IPS DF 6.9 (cell line): Measurements from ENCODE around the gene TRIM38.
"Not testable (repeated sequence)": the region's sequence is repeated elsewhere in the genome, so short reads cannot be mapped to it uniquely, and the experiment has no call there.

Experiments used
- DNase-seq: peaks from one replicate; pipeline ENCODE4 v3.0.0-alpha.2; 2013; ENCODE audit warnings: low read depth, low spot score
- H3K27ac ChIP-seq: one replicate; pipeline ENCODE4 v1.5.1; 2013; ENCODE audit warnings: low read length, control low read depth
- H3K27me3 ChIP-seq: 2 replicates; pipeline ENCODE4 v1.6.1; 2013; ENCODE audit warnings: mild to moderate bottlenecking, low read length; ENCODE audit not compliant: control insufficient read depth, insufficient read depth
- H3K36me3 ChIP-seq: 2 replicates; pipeline ENCODE4 v1.6.1; 2013; ENCODE audit warnings: low read length; ENCODE audit not compliant: control insufficient read depth, insufficient read depth
- H3K4me1 ChIP-seq: 2 replicates; pipeline ENCODE4 v1.6.1; 2013; ENCODE audit warnings: low read length; ENCODE audit not compliant: control insufficient read depth, insufficient read depth
- H3K4me3 ChIP-seq: 2 replicates; pipeline ENCODE4 v1.5.1; 2013; ENCODE audit warnings: mild to moderate bottlenecking, low read length
- H3K9me3 ChIP-seq: 2 replicates; pipeline ENCODE4 v1.6.1; 2013; ENCODE audit warnings: low read length, inconsistent platforms; ENCODE audit not compliant: control insufficient read depth, insufficient read depth
- WGBS: extraction: QIAGEN DNeasy Blood & Tissue Kit; methylation state at CpG from one replicate; pipeline ENCODE4 v1.1.7; 2013; ENCODE audit warnings: mixed read lengths, missing lambda C conversion rate; ENCODE audit not compliant: insufficient read length, insufficient coverage; 5-methylcytosine and 5-hydroxymethylcytosine counted together

Gene TRIM38

GRCh38 chr6:25943887-25944286, 18.7 kb upstream of the TRIM38 start:
- no peak overlapping the region for H3K4me3 ChIP-seq
- H3K27me3 ChIP-seq = no peaks in the 10 kb centered on the region
- H3K4me1 ChIP-seq = no peaks in the 10 kb centered on the region
- H3K27ac ChIP-seq = no peak overlapping the region
- no peaks in the 10 kb centered on the region; the same call in 1 of the 2 replicates for H3K9me3 ChIP-seq
- WGBS = no CpG with 5 or more reads among the region's 1 CpG
- H3K36me3 ChIP-seq = no peaks in the 10 kb centered on the region
- DNase-seq = no peak

GRCh38 chr6:25944688-25945574, 17.7 kb upstream of the TRIM38 start:
- H3K9me3 ChIP-seq = no peaks in the 10 kb centered on the region; the same call in 1 of the 2 replicates
- no peak overlapping the region for H3K4me3 ChIP-seq
- no CpG with 5 or more reads among the region's 8 CpGs for WGBS
- no peaks in the 10 kb centered on the region for H3K36me3 ChIP-seq
- H3K27ac ChIP-seq = no peak overlapping the region
- no peaks in the 10 kb centered on the region for H3K27me3 ChIP-seq
- no peak for DNase-seq
- H3K4me1 ChIP-seq = no peaks in the 10 kb centered on the region

DNA sequence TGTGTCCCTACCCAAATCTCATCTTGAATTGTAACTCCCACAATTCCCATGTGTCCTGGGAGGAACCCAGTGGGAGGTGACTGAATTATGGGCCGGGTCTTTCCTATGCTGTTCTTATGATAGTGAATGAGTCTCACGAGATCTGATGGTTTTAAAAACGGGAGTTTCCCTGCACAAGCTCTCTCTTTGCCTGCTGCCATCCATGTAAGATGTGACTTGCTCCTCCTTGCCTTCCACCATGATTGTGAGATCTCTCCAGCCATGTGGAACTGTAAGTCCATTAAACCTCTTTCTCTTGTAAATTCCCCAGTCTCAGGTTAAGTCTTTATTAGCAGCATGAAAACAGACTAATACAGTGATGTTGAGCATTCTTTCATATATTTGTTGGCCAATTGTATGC, 16.9 kb upstream of the TRIM38 start:
- not testable (repeated sequence) for H3K27ac ChIP-seq, H3K9me3 ChIP-seq, H3K27me3 ChIP-seq, DNase-seq, H3K4me3 ChIP-seq, H3K4me1 ChIP-seq, H3K36me3 ChIP-seq
- no CpG with 5 or more reads among the region's 3 CpGs for WGBS

- no peaks in the 10 kb centered on the region; the same call in 1 of the 2 replicates for H3K9me3 ChIP-seq
- H3K4me3 ChIP-seq = no peak overlapping the region
- no peaks in the 10 kb centered on the region for H3K36me3 ChIP-seq
- no peak overlapping the region for H3K27ac ChIP-seq
- no peak for DNase-seq
- H3K4me1 ChIP-seq = no peaks in the 10 kb centered on the region
- no peaks in the 10 kb centered on the region for H3K27me3 ChIP-seq
- WGBS = no CpG with 5 or more reads among the region's 2 CpGs
Measured at GRCh38 chr6:25946631-25947030, 16.0 kb upstream of the TRIM38 start.

DNA sequence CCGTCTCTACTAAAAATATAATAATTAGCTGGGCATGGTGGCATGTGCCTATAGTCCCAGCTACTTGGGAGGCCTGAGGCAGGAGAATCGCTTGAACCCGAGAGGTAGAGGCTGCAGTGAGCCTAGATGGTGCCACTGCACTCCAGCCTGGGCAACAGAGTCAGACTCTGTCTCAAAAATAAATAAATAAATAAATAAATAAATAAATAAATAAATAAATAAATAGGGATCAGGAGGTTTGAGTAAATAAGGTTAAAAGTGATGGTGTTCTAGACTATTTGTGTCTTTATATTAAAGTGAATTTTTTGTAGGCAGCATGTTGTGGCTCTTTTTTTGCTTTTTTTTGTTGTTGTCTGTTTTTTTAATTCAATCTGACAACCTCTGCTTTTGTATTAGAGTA, 15.1 kb upstream of the TRIM38 start:
- H3K27ac ChIP-seq, DNase-seq, H3K27me3 ChIP-seq, H3K4me1 ChIP-seq, H3K36me3 ChIP-seq, H3K9me3 ChIP-seq, H3K4me3 ChIP-seq: not testable (repeated sequence)
- WGBS = no CpG with 5 or more reads among the region's 3 CpGs

DNA sequence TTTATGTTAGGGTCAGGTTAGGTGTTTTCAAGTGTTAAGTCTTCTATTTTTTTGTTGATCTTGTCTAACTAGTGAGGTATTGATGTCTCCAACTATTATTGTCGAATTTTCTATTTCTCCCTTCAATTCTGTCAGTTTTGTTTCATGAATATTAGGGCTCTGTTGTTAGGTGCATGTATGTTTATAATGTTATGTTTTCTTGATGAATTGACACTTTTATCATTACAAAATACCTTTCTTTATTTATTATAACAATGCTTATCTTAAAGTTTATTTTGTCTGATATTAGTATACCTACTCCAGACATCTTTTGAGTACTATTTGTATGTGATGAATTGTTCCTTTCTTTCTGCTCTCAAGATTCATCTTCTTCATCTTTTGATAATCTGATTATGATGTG, 12.9 kb upstream of the TRIM38 start:
- H3K4me3 ChIP-seq = no peak overlapping the region
- no peak for DNase-seq
- no peak overlapping the region for H3K27ac ChIP-seq
- no peaks in the 10 kb centered on the region for H3K4me1 ChIP-seq
- WGBS = no CpG with 5 or more reads among the region's 1 CpG
- no peaks in the 10 kb centered on the region for H3K27me3 ChIP-seq
- no peaks in the 10 kb centered on the region; the same call in 1 of the 2 replicates for H3K9me3 ChIP-seq
- H3K36me3 ChIP-seq = no peaks in the 10 kb centered on the region

GRCh38 chr6:25950297-25950696, 12.3 kb upstream of the TRIM38 start:
- no peaks in the 10 kb centered on the region; the same call in 1 of the 2 replicates for H3K9me3 ChIP-seq
- WGBS = no CpG with 5 or more reads among the region's 4 CpGs

DNA sequence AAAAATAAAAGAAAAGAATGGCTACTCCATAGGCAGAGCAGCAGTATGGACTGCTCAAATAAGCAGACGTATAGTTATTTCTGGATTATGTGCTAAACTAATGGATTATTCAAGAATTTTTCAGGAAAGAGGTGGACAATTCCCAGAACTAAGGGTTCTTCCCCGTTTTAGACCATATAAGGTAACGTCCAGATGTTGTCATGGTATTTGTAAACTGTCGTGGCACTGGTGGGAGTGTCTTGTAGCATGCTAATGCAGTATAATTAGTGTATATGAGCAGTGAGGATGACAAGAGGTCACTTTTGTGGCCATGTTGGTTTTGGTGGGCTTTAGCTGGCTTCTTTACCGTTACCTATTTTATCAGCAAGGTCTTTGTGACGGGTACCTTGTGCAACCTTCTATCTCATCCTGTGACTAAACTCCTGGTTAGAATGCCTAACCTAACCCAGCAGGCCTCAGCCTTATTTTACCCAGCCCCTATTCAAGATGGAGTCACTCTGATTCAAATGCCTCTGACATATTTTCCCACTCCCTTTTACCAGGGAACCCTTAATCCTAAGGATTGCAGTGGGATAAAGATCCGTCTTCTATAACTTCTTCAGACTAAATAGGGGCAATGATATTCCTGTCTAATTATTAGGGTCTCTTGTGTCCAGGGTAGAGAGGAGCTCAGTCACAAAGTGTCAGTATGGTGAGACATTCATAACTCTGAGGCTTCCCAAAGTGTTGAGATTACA, 11.1 kb upstream of the TRIM38 start:
- no peaks in the 10 kb centered on the region for H3K27me3 ChIP-seq
- no peak overlapping the region for H3K4me3 ChIP-seq
- H3K36me3 ChIP-seq = no peaks in the 10 kb centered on the region
- H3K4me1 ChIP-seq = no peaks in the 10 kb centered on the region
- no CpG with 5 or more reads among the region's 7 CpGs for whole genome bisulfite sequencing
- no peak overlapping the region for H3K27ac ChIP-seq
- no peaks in the 10 kb centered on the region for H3K9me3 ChIP-seq
- no peak for DNase-seq

More at GRCh38 chr6:25950297-25950696, 12.3 kb upstream of the TRIM38 start:
- H3K4me1 ChIP-seq = no peaks in the 10 kb centered on the region
- no peak for DNase-seq
- no peaks in the 10 kb centered on the region for H3K27me3 ChIP-seq
- no peak overlapping the region for H3K27ac ChIP-seq
- no peak overlapping the region for H3K4me3 ChIP-seq
- no peaks in the 10 kb centered on the region for H3K36me3 ChIP-seq

DNA sequence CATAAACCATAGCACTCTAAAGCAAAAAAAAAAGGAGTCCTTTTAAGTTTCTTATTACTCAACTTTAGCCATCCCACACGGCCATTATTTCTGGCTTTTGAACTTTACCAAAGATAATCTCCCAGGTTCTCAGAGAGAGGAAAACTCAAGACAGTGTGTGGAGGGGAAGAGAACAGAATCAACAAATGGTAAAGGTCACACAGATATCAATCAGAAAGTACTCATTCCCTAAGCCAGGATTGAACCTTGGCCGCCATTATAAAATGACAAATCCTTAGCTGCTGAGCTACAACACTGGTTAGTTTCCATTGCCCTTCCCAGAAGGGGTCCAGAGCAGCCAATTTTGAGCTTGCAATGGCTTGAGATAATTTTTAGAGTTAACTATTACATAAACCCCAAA, 10.1 kb upstream of the TRIM38 start:
- no peak overlapping the region for H3K4me3 ChIP-seq

GRCh38 chr6:25953733-25954132, 8.9 kb upstream of the TRIM38 start:
- H3K9me3 ChIP-seq = peaks cover 1% of the 10 kb centered on the region; the same call in 1 of the 2 replicates

More for the DNA sequence above, 10.1 kb upstream of the TRIM38 start:
- no peaks in the 10 kb centered on the region for H3K27me3 ChIP-seq
- no peaks in the 10 kb centered on the region for H3K9me3 ChIP-seq
- WGBS = no CpG with 5 or more reads among the region's 2 CpGs
- no peaks in the 10 kb centered on the region for H3K4me1 ChIP-seq
- no peak for DNase-seq
- no peaks in the 10 kb centered on the region for H3K36me3 ChIP-seq
- H3K27ac ChIP-seq = no peak overlapping the region

More at GRCh38 chr6:25953733-25954132, 8.9 kb upstream of the TRIM38 start:
- Histone ChIP-seq H3K4me1 (no peaks in the 10 kb centered on the region), H3K36me3 (no peaks in the 10 kb centered on the region), H3K27ac (no peak overlapping the region), H3K27me3 (no peaks in the 10 kb centered on the region), H3K4me3 (no peak overlapping the region)
- no peak for DNase-seq
- no CpG with 5 or more reads among the region's 3 CpGs for WGBS
